Calu3 (cell line): Measurements from ENCODE around the gene GNG8. TPM values are rescaled to one million over a fixed set of nuclear protein-coding genes. Genes with fewer than 3 reads are reported as not detected.

Source experiments
- BruUV-seq: library from RNA; stranded (reverse); fragments of 400-500 nt; replicated peaks from 2 replicates; lab custom pipeline; 2021; lab: Mats Ljungman, UMichigan
- CTCF ChIA-PET: fragments of 300-600 bp; sonication (Branson Sonifier 250); formaldehyde crosslinking; loops from one replicate; lab custom pipeline; 2022; ENCODE audit warnings: antibody characterized with exemption; lab: Charles Lee
- DNase-seq: peaks from one replicate; pipeline ENCODE4 v3.0.0; 2022
- H3K27ac Mint-ChIP-seq: one replicate; pipeline ENCODE4 v1.8.0; 2022; ENCODE audit warnings: mixed read lengths; ENCODE audit not compliant: unreplicated experiment
- H3K27me3 Mint-ChIP-seq: one replicate; pipeline ENCODE4 v1.8.0; 2022; ENCODE audit warnings: mixed read lengths; ENCODE audit not compliant: unreplicated experiment
- H3K36me3 Mint-ChIP-seq: one replicate; pipeline ENCODE4 v1.8.0; 2022; ENCODE audit warnings: mild to moderate bottlenecking, moderate library complexity, mixed read lengths; ENCODE audit not compliant: insufficient read depth, unreplicated experiment
- H3K4me1 Mint-ChIP-seq: one replicate; pipeline ENCODE4 v1.8.0; 2022; ENCODE audit warnings: mild to moderate bottlenecking, low read depth, mixed read lengths; ENCODE audit not compliant: unreplicated experiment
- H3K4me3 Mint-ChIP-seq: one replicate; pipeline ENCODE4 v1.8.0; 2022; ENCODE audit warnings: mild to moderate bottlenecking, low read depth, moderate library complexity, mixed read lengths; ENCODE audit not compliant: unreplicated experiment
- H3K9me3 Mint-ChIP-seq: one replicate; pipeline ENCODE4 v1.8.0; 2022; ENCODE audit warnings: low read depth, mixed read lengths; ENCODE audit not compliant: unreplicated experiment
- CTCF ChIP-seq: fragments of 200-600 bp; IDR thresholded peaks from one replicate; pipeline ENCODE4 v1.8.0; 2022; ENCODE audit warnings: antibody characterized with exemption; ENCODE audit not compliant: unreplicated experiment
- intact Hi-C: fragments of 100-400 bp; cut with micrococcal nuclease; formaldehyde crosslinking; loops from one replicate; pipeline ENCODE4 v1.10.0; 2022; ENCODE audit not compliant: unreplicated experiment
- total RNA-seq: library from RNA; stranded (reverse); gene quantifications from 2 replicates; pipeline ENCODE4 v1.2.3, GENCODE V29; 2022

Gene GNG8
- total RNA-seq, 1 experiment from 2014 or later: not detected

GRCh38 chr19:46661735-46662592 lies 26.0 kb upstream of the GNG8 start:
- Mint-ChIP-seq H3K9me3 (no peaks in the 10 kb centered on the region), H3K36me3 (peaks cover 14% of the 10 kb centered on the region), H3K27ac (peak overlapping the region; percentile 84), H3K4me1 (peaks cover 9% of the 10 kb centered on the region), H3K27me3 (peaks cover 64% of the 10 kb centered on the region), H3K4me3 (peak overlapping the region; percentile 70)
- BruUV-seq: no TSS peak
- TF ChIP-seq CTCF: peak; percentile 91
- peak; percentile 87 for DNase-seq
- intact Hi-C loops: loop anchor here (1.0 to 5.0 kb wide), 2 partner anchors 48 to 135 kb away; no protein-coding TSS in a partner anchor
- CTCF ChIA-PET: interaction anchor here (0.5 to 2.6 kb wide), 25 partner anchors 9 to 1359 kb away, joined by 3 to 121 read pairs (median 5); partner anchors contain the start of genes CALM3, PRKD2 and SIX5

- CTCF ChIA-PET: interaction anchor here (0.5 to 2.6 kb wide), 23 partner anchors 10 to 1360 kb away, joined by 3 to 121 read pairs (median 7); partner anchors contain the start of genes CALM3, PRKD2, PTGIR and SIX5
- Mint-ChIP-seq H3K27ac (peak within 1 kb of the TSS; percentile 84), H3K36me3 (peaks cover 17% of the 10 kb centered on the region), H3K27me3 (peaks cover 71% of the 10 kb centered on the region), H3K9me3 (no peaks in the 10 kb centered on the region), H3K4me1 (peaks cover 9% of the 10 kb centered on the region), H3K4me3 (peak within 1 kb of the TSS; percentile 70)
- no peak for TF ChIP-seq CTCF
- intact Hi-C loops: loop anchor here (5.0 kb wide), 1 partner anchor 134 kb away; no protein-coding TSS in a partner anchor
- peak; percentile 100 for DNase-seq
- no TSS peak for BruUV-seq
Measured at GRCh38 chr19:46661020-46661731, 25.2 kb upstream of the GNG8 start, which contains the start of gene DACT3. Gene DACT3, minus strand, starts transcription at chr19:46661182. Its CDS starts 118 bp downstream, at chr19:46661064.

- CTCF ChIA-PET: interaction anchor here (0.6 to 2.6 kb wide), 14 partner anchors 9 to 316 kb away, joined by 4 to 121 read pairs (median 7); partner anchors contain the start of gene PRKD2
- Mint-ChIP-seq H3K27ac (no peak overlapping the region), H3K27me3 (peaks cover 72% of the 10 kb centered on the region), H3K4me3 (peak overlapping the region; percentile 70), H3K36me3 (peaks cover 17% of the 10 kb centered on the region), H3K9me3 (no peaks in the 10 kb centered on the region), H3K4me1 (peaks cover 9% of the 10 kb centered on the region)
- no peak for DNase-seq
- intact Hi-C loops: loop anchor here (5.0 kb wide), 1 partner anchor 133 kb away; no protein-coding TSS in a partner anchor
- TF ChIP-seq CTCF: no peak
- BruUV-seq: no TSS peak
Measured at GRCh38 chr19:46660551-46661019, 24.6 kb upstream of the GNG8 start.

GRCh38 chr19:46660008-46660517 lies 24.1 kb upstream of the GNG8 start:
- peaks cover 76% of the 10 kb centered on the region for H3K27me3 Mint-ChIP-seq
- H3K27ac Mint-ChIP-seq: no peak overlapping the region
- DNase-seq: no peak
- CTCF ChIA-PET: no interaction called here
- peak overlapping the region; percentile 34 for H3K4me3 Mint-ChIP-seq
- no peak for TF ChIP-seq CTCF
- BruUV-seq: no TSS peak
- H3K9me3 Mint-ChIP-seq: no peaks in the 10 kb centered on the region
- H3K4me1 Mint-ChIP-seq: peaks cover 9% of the 10 kb centered on the region
- intact Hi-C loops: loop anchor here (5.0 kb wide), 1 partner anchor 133 kb away; no protein-coding TSS in a partner anchor
- H3K36me3 Mint-ChIP-seq: peaks cover 17% of the 10 kb centered on the region
